ELF-1 (cell line): ENCODE measurements around the gene GLI1.
"Not testable (repeated sequence)": the region's sequence is repeated elsewhere in the genome, so short reads cannot be mapped to it uniquely, and the experiment has no call there.

Experiments
- DNase-seq: peaks from one replicate; pipeline ENCODE4 v3.0.0-alpha.2; 2016; ENCODE audit warnings: low read depth, low spot score

The GLI1 gene

GRCh38 chr12:57476162-57476992 is 16.8 kb downstream of the GLI1 start:
- no peak for DNase-seq

DNA sequence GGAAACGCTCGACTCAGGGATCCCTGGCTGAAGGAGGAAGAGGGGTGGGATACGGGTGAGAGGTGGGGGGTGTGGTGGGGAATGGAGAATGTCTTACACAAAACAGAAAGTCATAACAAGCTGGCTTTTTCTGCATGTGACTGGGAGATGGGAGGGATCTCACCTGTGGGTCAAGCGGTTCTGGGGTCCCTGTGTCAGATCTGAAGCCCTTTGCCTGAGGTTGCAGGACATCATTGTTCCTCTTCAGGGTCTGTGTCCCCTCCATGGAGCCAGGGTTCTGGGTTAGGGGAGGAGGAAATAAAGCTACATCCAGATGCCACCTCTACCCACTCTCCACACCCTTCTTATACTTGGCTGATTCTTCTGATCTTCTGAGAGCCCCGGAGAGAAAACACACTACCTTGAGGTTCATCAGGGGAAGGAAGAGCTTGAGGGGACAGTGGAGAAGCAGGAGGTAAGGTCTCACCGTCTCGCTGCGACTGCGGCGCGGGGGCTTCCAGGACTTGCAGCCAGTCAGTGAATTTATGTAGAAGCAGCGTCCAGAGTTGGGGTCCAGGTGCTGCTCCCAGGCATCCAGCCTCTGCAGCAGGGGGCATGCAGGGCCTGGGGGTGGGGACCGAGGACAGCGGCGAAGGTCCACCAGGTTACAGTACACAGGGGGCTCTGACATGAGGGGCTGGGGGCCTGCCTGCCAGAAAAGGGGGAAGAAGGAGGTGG is 17.6 kb downstream of the GLI1 start:
- DNase-seq: no peak

DNA sequence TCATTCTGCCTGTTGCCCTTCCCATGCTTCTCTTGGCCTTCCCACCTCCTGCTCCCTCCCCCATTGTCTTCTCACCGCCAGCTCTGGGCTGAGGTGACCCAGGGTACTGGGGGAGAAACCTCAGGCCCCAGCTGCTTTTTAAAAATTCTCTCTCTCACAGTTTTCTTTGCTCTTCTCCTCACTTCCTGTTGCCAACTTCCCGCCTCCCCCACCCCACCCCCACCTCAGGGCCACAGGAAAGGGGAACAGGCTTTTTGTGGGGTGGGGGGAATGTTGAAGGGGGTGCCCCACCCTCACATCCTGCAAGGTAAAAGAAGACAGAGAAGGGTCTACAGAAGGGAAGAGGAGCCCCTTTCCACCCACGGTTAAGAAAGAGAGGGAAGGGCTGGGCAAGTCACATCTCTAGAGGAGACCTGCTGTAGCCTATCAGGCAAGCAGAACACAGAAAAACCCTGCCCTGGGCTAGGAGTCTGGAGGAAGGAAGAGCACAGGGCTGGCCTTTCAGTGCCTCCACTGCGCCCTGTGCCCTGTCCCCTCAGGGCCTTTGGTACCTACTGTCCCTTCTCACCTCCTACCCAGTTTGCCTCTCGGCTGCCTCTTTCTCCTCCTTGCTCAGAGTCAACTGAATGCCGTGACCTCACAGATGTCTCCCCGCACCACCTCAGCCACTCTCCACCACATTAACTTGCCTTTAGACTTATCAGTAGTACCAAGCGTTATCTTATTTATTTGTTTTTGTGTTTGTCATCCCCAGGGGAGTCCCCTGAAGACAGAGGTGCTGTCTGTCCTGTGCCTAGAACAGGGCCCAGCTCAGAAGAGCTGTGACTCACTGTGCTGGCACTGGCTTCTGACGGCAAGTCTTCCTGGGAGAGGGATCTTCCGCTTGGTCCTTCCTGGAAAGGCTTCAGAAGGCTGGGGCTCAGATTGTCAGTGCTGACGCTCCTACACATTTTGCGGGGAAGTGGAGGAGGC is 18.4 kb downstream of the GLI1 start:
- peak; percentile 23 for DNase-seq

DNA sequence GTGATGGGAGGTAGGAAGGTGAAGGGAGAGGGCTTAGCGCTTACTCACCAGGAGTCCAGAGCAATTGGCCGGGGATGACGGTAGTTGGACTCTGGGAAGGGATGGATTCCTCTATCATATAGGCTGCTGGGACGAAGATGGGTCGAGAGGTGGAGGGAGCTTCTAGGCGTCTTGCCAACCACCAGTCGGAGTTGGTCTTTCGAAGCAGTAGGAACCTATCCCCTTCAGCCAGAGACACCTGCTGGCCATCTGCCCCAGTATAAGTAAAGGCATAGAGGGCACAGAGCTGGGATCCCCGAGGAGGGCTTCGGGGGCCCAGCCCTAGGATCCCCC is 19.4 kb downstream of the GLI1 start:
- DNase-seq: no peak

DNA sequence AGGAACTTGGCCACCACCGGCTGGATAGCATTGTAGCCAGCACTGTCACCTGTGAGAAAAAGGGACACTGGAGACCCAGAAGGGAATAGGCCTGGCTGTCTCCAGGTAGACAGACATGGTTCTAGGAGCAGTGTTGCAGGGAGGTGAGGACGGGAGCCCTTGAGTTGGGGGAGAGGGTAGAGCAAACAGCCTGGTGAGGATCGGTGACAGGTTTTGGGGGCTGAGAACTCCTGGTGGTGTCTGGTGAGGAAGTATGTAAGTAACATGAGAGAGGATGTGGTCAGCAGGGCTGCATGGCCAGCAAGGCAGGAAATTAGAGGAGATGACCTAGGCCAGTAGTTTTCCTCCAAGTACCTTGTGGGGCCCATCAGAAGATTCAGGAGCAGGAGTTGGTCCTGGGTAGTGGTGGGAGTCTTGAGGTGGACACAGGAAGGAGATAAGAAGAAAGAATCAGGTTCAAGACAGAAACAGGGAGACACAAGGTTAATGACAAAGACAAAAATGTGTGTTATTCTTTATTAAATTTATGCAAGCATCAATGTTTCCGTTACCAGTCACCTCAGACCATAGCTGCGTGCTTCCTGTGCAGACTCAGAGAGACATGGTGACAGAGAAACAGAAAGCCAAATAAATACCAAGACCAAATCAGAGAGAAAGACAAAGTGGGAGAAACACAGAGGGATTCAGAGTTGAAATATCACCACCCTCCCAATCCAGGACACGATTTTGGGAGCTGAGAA is 20.0 kb downstream of the GLI1 start, which contains the start of gene ARHGAP9:
Gene ARHGAP9 (minus strand): TSS at position 491 of the 740 bp plus-strand sequence. CDS start 460 bp downstream, at position 31.
- DNase-seq: no peak

DNA sequence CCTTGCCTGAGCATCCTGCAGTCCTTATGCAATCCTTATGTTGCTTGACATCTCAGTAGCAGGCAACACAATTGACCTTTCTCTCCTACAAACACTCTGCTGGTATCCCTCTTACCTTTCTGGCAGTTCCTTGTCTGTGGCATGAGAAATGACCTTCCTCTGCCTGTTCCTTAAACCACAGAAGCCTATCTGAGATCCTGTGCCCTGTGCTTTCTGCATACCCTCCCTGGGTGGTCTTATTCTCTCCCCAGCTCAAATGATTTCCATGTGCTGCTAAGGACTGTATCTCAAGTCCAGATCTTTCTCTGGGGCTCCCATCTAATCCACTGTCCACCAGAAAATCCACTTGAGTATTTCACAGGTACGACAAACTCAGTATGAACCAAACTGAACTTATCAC is 22.1 kb downstream of the GLI1 start:
- no peak for DNase-seq

DNA sequence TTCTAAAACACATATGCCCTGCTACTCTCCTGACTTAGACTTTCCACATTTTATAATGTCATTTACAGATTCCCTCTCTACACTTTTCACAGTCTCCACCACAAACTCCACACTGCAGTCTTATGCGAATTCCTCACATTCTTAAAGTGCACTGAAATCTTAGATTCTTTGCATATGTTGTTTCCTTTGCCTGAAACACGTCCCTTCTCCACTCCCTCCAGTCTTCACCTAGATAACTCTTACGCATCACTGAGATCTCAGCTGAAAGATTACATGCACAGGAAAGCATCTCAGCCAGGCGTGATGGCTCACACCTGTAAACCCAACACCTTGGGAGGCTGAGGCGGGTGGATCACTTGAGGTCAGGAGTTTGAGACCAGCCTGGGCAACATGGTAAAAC is 23.9 kb downstream of the GLI1 start:
- peak; percentile 21 for DNase-seq

- no peak for DNase-seq
These were observed 26.1 kb downstream of the GLI1 start for GRCh38 chr12:57485695-57486094.

DNA sequence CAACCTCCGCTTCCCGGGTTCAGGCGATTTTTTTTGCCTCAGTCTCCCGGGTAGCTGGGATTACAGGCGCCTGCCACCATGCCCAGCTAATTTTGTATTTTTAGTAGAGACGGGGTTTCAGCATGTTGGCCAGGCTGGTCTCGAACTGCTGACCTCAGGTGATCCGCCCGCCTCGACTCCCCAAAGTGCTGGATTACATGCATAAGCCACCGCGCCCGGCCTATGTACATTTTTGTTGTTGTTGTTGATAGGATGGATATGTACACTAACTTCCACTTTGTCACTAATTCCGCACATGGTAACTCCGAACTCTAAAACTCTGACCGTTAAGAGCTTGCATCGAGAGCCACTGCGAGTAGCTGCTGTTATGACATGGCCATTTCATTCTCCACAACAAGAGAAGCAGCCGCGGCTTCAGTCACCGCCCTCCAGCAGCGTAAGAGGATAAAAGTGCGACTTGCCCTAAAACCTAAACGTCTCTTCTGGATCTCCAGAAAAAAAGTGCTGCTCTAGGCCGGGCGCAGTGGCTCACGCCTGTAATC is 27.5 kb downstream of the GLI1 start:
- no peak for DNase-seq

DNA sequence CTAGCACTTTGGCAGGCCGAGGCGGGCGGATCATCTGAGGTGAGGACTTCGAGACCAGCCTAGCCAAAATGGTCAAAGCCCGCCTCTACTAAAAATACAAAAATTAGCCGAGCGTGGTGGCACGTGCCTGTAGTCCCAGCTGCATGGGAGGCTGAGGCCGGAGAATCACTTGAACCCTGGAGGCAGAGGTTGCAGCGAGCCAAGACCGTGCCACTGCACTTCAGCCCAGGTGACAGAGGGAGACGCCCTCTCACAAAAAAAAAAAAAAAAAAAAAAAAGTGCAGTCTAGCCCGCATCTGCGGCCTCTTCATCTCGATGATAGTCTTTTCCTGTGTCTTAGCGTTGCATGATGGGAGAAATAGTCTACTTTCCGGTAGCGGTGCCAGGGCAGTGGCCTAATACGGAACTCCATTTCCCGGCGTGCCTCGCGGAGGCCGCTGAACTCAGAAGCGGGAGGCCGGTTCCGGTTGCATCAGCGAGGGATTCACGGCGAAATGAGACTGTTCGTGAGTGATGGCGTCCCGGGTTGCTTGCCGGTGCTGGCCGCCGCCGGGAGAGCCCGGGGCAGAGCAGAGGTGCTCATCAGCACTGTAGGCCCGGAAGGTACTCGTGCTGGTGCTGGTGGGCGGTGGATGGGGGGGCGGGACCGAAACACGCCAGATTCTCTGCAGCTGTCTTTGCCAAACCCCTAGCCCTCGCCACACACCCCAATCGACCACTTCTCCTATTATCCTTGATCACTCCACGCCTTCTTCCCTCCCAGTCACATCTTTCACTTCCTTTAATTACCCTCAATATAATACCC is 28.2 kb downstream of the GLI1 start, which contains the start of gene MARS1:
Gene MARS1 (plus strand): TSS at position 472 of the 805 bp plus-strand sequence. CDS start 23 bp downstream, at position 495.
- DNase-seq: peak; percentile 96

DNA sequence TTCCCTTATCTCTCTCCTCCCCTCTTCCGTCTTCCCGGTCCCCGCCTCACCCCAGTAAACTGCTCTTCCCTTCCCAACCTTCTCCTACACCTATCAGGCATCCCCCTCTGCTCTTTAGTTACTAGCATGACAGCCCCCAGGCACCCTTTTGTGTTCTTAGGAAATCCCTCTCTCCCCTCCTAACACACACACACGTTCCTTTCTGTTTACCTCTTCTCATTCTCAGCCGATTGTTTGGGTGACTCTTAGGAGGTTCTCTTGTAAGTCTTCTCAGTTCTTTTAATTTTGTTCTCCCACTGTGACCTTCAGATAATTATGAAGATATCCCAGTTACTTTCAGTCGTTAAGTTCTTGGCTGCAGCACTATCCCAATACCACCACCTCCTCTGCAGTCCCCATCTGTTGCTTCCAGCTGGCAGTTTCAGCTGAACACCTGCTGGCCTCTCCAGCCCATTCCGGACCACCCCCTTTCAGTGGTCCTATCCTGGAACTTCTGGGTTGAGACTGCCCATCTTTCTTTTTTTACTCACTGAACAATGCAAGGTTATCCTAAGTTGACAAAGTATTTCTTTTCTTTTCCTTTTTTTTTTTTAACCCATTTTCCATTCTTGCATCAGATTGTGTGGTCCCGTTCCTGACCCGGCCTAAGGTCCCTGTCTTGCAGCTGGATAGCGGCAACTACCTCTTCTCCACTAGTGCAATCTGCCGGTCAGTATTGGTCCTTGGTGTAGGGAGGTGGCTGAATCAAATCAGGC is 29.0 kb downstream of the GLI1 start:
- DNase-seq: no peak

DNA sequence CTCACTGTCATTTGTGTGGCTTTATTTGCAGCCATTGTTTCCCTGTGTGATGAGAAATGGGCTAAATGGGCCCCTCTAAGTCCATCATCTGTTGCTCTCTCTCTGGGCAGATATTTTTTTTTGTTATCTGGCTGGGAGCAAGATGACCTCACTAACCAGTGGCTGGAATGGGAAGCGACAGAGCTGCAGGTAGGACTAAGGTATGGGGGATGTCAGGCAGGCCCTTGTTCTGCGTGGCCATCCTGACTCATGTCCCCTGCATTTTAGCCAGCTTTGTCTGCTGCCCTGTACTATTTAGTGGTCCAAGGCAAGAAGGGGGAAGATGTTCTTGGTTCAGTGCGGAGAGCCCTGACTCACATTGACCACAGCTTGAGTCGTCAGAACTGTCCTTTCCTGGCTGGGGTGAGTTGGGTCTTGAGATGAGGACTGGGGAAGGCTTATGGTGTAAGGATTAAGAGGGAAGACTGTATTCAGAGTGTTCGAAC is 29.6 kb downstream of the GLI1 start:
- no peak for DNase-seq

DNA sequence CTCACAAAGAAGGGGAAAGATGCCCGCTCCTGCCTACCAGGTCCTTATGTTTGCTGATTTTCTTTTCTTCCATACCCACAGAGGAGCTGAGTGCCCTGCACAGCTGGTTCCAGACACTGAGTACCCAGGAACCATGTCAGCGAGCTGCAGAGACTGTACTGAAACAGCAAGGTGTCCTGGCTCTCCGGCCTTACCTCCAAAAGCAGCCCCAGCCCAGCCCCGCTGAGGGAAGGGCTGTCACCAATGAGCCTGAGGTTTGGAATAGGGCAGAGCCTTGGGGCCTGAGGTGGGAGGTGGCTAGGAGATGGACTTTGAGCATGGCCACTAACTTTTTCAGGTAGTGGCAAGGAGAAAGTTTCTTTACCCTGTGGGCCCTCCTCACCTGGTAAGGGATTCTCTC is 30.5 kb downstream of the GLI1 start:
- DNase-seq: no peak

- no peak for DNase-seq
These were observed 32.1 kb downstream of the GLI1 start for GRCh38 chr12:57491393-57492280.

GRCh38 chr12:57495051-57495701 is 35.6 kb downstream of the GLI1 start:
- DNase-seq: not testable (repeated sequence)

DNA sequence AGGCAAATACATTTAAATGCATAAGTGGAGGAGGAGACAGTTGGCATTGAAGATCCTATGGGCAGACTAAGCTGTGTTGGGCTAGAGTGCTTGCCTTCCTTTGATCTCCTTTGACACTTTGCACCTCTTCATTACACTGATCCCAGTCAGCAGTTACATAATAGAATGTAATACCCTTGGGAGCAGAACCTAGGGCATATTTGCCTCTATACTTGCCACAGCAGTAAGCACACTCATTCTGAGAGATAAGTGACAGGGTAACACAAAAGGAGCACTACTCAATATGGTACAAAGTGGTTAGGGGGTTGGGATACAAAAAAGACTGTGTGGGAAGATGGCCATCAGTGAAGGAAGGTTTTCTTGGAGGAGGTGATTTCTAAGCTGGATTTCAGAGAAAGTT is 37.2 kb downstream of the GLI1 start:
- DNase-seq: no peak
